Suprapubic skin (tissue), 4 donors: ENCODE results near the gene LGR4. TPM values are rescaled to one million over a fixed set of nuclear protein-coding genes. Genes with fewer than 3 reads are reported as not detected.

ENCODE experiments used
- DNase-seq, 2 donors: peaks; one replicate each; pipeline ENCODE4 v3.0.0-alpha.2; 2019; ENCODE audit warnings: low spot score in 2 of 2
- H3K27ac ChIP-seq: fragments of 200-600 bp; sonication (generic); one replicate; pipeline ENCODE4 v1.5.1; 2019
- H3K27me3 ChIP-seq: fragments of 200-600 bp; sonication (generic); one replicate; pipeline ENCODE4 v1.5.1; 2019
- H3K36me3 ChIP-seq: fragments of 200-600 bp; sonication (generic); one replicate; pipeline ENCODE4 v1.5.1; 2019
- H3K4me1 ChIP-seq: fragments of 200-600 bp; sonication (generic); one replicate; pipeline ENCODE4 v1.5.1; 2019
- H3K4me3 ChIP-seq: fragments of 200-600 bp; sonication (generic); one replicate; pipeline ENCODE4 v1.5.1; 2019; ENCODE audit warnings: mild to moderate bottlenecking
- H3K9me3 ChIP-seq: fragments of 200-600 bp; sonication (generic); one replicate; pipeline ENCODE4 v1.5.1; 2019
- CTCF ChIP-seq, 2 donors: fragments of 200-600 bp in 1 of 2; fragments of 450-650 bp in 1 of 2; sonication (generic) in 1 of 2; IDR thresholded peaks; one replicate each; pipeline ENCODE4 v1.5.1; 2016 to 2019; ENCODE audit warnings: antibody characterized with exemption in 2 of 2, mild to moderate bottlenecking in 1 of 2, moderate library complexity in 1 of 2
- EP300 ChIP-seq: sonication (generic); formaldehyde crosslinking; IDR thresholded peaks from one replicate; pipeline ENCODE4 v1.6.1; 2017; ENCODE audit warnings: antibody characterized with exemption
- POLR2A ChIP-seq, 2 donors: fragments of 450-650 bp; IDR thresholded peaks; one replicate each; pipeline ENCODE4 v1.6.1; 2017; ENCODE audit warnings: antibody characterized with exemption in 2 of 2, mild to moderate bottlenecking in 2 of 2, moderate library complexity in 2 of 2
- POLR2AphosphoS5 ChIP-seq, 3 donors: sonication (generic); formaldehyde crosslinking; IDR thresholded peaks; one replicate each; pipeline ENCODE4 v1.6.1; 2017; ENCODE audit warnings: antibody characterized with exemption in 3 of 3
- WGBS: methylation state at CpG from one replicate; pipeline ENCODE4 v1.1.5; 2018; 5-methylcytosine and 5-hydroxymethylcytosine counted together
- total RNA-seq, 4 donors: library from RNA; depleted of rRNA; stranded (reverse); fragments of >200 nt; gene quantifications; one replicate each; pipeline ENCODE4 v1.1.0, GENCODE V29; 2016

Gene LGR4
- total RNA-seq, 4 donors from 2014 or later = 54.7 to 143 (median 66.4) TPM

GRCh38 chr11:27361649-27362431 lies 110.8 kb downstream of the LGR4 start:
- Histone ChIP-seq H3K9me3 (no peaks in the 10 kb centered on the region), H3K27ac (no peak overlapping the region), H3K4me1 (peaks cover 20% of the 10 kb centered on the region), H3K36me3 (no peaks in the 10 kb centered on the region), H3K27me3 (no peaks in the 10 kb centered on the region), H3K4me3 (peak overlapping the region; percentile 63)
- TF ChIP-seq POLR2A (IDR thresholded peaks at IDR 0.05) (no peak), EP300 (no peak), POLR2AphosphoS5 (IDR thresholded peaks at IDR 0.05) (no peak), CTCF (IDR thresholded peaks at IDR 0.05) (no peak)
- no peak for DNase-seq
- WGBS = 62% methylated on average over 8 of the region's 8 CpGs

GRCh38 chr11:27358296-27358695 lies 114.3 kb downstream of the LGR4 start:
- Histone ChIP-seq H3K27me3 (no peaks in the 10 kb centered on the region), H3K4me1 (peaks cover 13% of the 10 kb centered on the region), H3K9me3 (no peaks in the 10 kb centered on the region), H3K36me3 (no peaks in the 10 kb centered on the region), H3K27ac (no peak overlapping the region), H3K4me3 (no peak overlapping the region)
- DNase-seq = no peak
- WGBS = 83% methylated on average over 1 of the region's 1 CpG
- no peak for TF ChIP-seq CTCF (IDR thresholded peaks at IDR 0.05)
- no peak for TF ChIP-seq POLR2AphosphoS5 (IDR thresholded peaks at IDR 0.05)
- no peak for TF ChIP-seq POLR2A (IDR thresholded peaks at IDR 0.05)
- TF ChIP-seq EP300 = no peak

- DNase-seq = no peak
Measured at GRCh38 chr11:27357250-27357649, 115.3 kb downstream of the LGR4 start.

GRCh38 chr11:27356624-27357222 lies 115.9 kb downstream of the LGR4 start:
- no peaks in the 10 kb centered on the region for H3K36me3 ChIP-seq
- H3K4me3 ChIP-seq = no peak overlapping the region
- 61% methylated on average over 5 of the region's 5 CpGs for WGBS
- TF ChIP-seq POLR2A (IDR thresholded peaks at IDR 0.05) = no peak
- no peak for TF ChIP-seq CTCF (IDR thresholded peaks at IDR 0.05)
- no peak for TF ChIP-seq EP300
- TF ChIP-seq POLR2AphosphoS5 (IDR thresholded peaks at IDR 0.05) = no peak
- no peaks in the 10 kb centered on the region for H3K27me3 ChIP-seq
- no peak for DNase-seq
- no peak overlapping the region for H3K27ac ChIP-seq
- no peaks in the 10 kb centered on the region for H3K9me3 ChIP-seq
- peaks cover 3% of the 10 kb centered on the region for H3K4me1 ChIP-seq

More at GRCh38 chr11:27357250-27357649, 115.3 kb downstream of the LGR4 start:
- H3K27me3 ChIP-seq = no peaks in the 10 kb centered on the region
- H3K4me3 ChIP-seq = no peak overlapping the region
- H3K9me3 ChIP-seq = no peaks in the 10 kb centered on the region
- H3K4me1 ChIP-seq = peaks cover 9% of the 10 kb centered on the region
- H3K36me3 ChIP-seq = no peaks in the 10 kb centered on the region
- no peak overlapping the region for H3K27ac ChIP-seq
- 61% methylated on average over 4 of the region's 4 CpGs for WGBS
- TF ChIP-seq CTCF (IDR thresholded peaks at IDR 0.05) = no peak
- TF ChIP-seq EP300 = no peak
- TF ChIP-seq POLR2A (IDR thresholded peaks at IDR 0.05) = no peak
- no peak for TF ChIP-seq POLR2AphosphoS5 (IDR thresholded peaks at IDR 0.05)

- no peak overlapping the region for H3K4me3 ChIP-seq
- WGBS = 60% methylated on average over 3 of the region's 3 CpGs
- DNase-seq = no peak
- H3K4me1 ChIP-seq = peaks cover 7% of the 10 kb centered on the region
- H3K27me3 ChIP-seq = no peaks in the 10 kb centered on the region
- H3K27ac ChIP-seq = no peak overlapping the region
- H3K36me3 ChIP-seq = no peaks in the 10 kb centered on the region
- no peaks in the 10 kb centered on the region for H3K9me3 ChIP-seq
- TF ChIP-seq POLR2A (IDR thresholded peaks at IDR 0.05) (no peak), CTCF (IDR thresholded peaks at IDR 0.05) (no peak), POLR2AphosphoS5 (IDR thresholded peaks at IDR 0.05) (no peak), EP300 (no peak)
Measured at GRCh38 chr11:27355575-27356104, 117.0 kb downstream of the LGR4 start.
